Aorta (tissue), 5 donors: ENCODE results near the gene PRDM7. TPM values are rescaled to one million over a fixed set of nuclear protein-coding genes. Genes with fewer than 3 reads are reported as not detected.
A peak's percentile ranks its signal among the peaks of the same experiment; 100 is the strongest.
"Not testable (repeated sequence)": the region's sequence is repeated elsewhere in the genome, so short reads cannot be mapped to it uniquely, and the experiment has no call there.

Experiments used
- ATAC-seq: fragments of 200-7000 bp; cut with Tn5 transposase; one replicate; pipeline ENCODE4 v1.9.1; 2022; ENCODE audit warnings: moderate library complexity; ENCODE audit not compliant: low FRiP score
- DNase-seq, 2 donors: peaks; one replicate each; pipeline ENCODE4 v3.0.0-alpha.2; 2020
- H3K27ac ChIP-seq, 2 donors: one replicate each; pipeline ENCODE4 v1.5.1; 2013; ENCODE audit warnings: low read length in 2 of 2, mild to moderate bottlenecking in 2 of 2, moderate library complexity in 2 of 2, control low read depth in 1 of 2, inconsistent platforms in 1 of 2, low read depth in 1 of 2
- H3K27me3 ChIP-seq, 2 donors: one replicate each; pipeline ENCODE4 v1.6.1; 2013; ENCODE audit warnings: control low read depth in 1 of 2, low read length in 1 of 2, mild to moderate bottlenecking in 1 of 2, moderate library complexity in 1 of 2; ENCODE audit not compliant: insufficient read depth in 2 of 2, control insufficient read depth in 1 of 2
- H3K36me3 ChIP-seq, 2 donors: one replicate each; pipeline ENCODE4 v1.6.1; 2013; ENCODE audit warnings: control low read depth in 1 of 2, low read length in 1 of 2, mild to moderate bottlenecking in 1 of 2; ENCODE audit not compliant: insufficient read depth in 2 of 2, control insufficient read depth in 1 of 2
- H3K4me1 ChIP-seq, 2 donors: one replicate each; pipeline ENCODE4 v1.6.1; 2013; ENCODE audit warnings: low read length in 2 of 2, control low read depth in 1 of 2, mild to moderate bottlenecking in 1 of 2, moderate library complexity in 1 of 2; ENCODE audit not compliant: insufficient read depth in 2 of 2, control insufficient read depth in 1 of 2
- H3K4me3 ChIP-seq, 2 donors: one replicate each; pipeline ENCODE4 v1.5.1; 2013; ENCODE audit warnings: low read length in 2 of 2, control low read depth in 1 of 2, mild to moderate bottlenecking in 1 of 2
- H3K9me3 ChIP-seq: one replicate; pipeline ENCODE4 v1.6.1; 2013; ENCODE audit warnings: mild to moderate bottlenecking, low read length; ENCODE audit not compliant: control insufficient read depth
- WGBS, 2 donors: extraction: QIAGEN DNeasy Blood & Tissue Kit; methylation state at CpG; one replicate each; pipeline ENCODE4 v1.1.7; 2013; 5-methylcytosine and 5-hydroxymethylcytosine counted together
- intact Hi-C, 2 donors: fragments of 100-400 bp; cut with DNase I; formaldehyde crosslinking; loops; one replicate each; pipeline versions ENCODE4 v1.14.2 to v1.15.0; 2022
- polyA plus RNA-seq, 2 donors: library from polyadenylated mRNA; stranded (reverse); fragments of 200-250 nt; gene quantifications; one replicate each; pipeline ENCODE4 v1.2.3, GENCODE V29; 2013
- total RNA-seq, 2 donors: library from RNA; stranded (reverse); fragmentation: NEBNext Ultra II Directional; extraction: Animal tissue kit (Norgen Biotek cat#: 25700); gene quantifications; one replicate each; pipeline ENCODE4 v1.2.1, GENCODE V29; 2021
- donor health status: healthy with polysubstance abuse.
- donor health status: Bipolar disorder and iron deficiency.
- donor health status: DM: no; HTN: no; CAD: no.
- donor health status: DM: no; HTN: no; CAD: no.
- donor health status: DM: yes; HTN: yes; CAD: no.

The PRDM7 gene
- total and polyA plus RNA-seq, 4 donors = not detected

GRCh38 chr16:90100229-90100628 lies 23.1 kb upstream of the PRDM7 start:
- H3K4me1 ChIP-seq, H3K36me3 ChIP-seq, intact Hi-C loops, H3K4me3 ChIP-seq, H3K27me3 ChIP-seq, H3K9me3 ChIP-seq, H3K27ac ChIP-seq, ATAC-seq, DNase-seq: not testable (repeated sequence)
- 69 to 72% methylated on average over 4 of the region's 5 CpGs for WGBS, 2 donors

GRCh38 chr16:90098936-90099335 lies 21.8 kb upstream of the PRDM7 start:
- H3K4me1 ChIP-seq, H3K9me3 ChIP-seq, intact Hi-C loops, H3K36me3 ChIP-seq, H3K27me3 ChIP-seq, DNase-seq, H3K27ac ChIP-seq, H3K4me3 ChIP-seq: not testable (repeated sequence)
- 78 to 79% methylated on average over 3 of the region's 5 CpGs for WGBS, 2 donors
- ATAC-seq = peak; percentile 12

- WGBS, 2 donors = 69 to 75% methylated on average over 9 of the region's 9 CpGs
- intact Hi-C loops, H3K9me3 ChIP-seq, H3K27ac ChIP-seq, H3K27me3 ChIP-seq, H3K4me3 ChIP-seq, ATAC-seq, H3K4me1 ChIP-seq, H3K36me3 ChIP-seq, DNase-seq: not testable (repeated sequence)
Measured at GRCh38 chr16:90097010-90097684, 20.0 kb upstream of the PRDM7 start.

- H3K36me3 ChIP-seq, DNase-seq, H3K4me1 ChIP-seq, intact Hi-C loops, H3K9me3 ChIP-seq, H3K4me3 ChIP-seq, H3K27ac ChIP-seq, H3K27me3 ChIP-seq, ATAC-seq: not testable (repeated sequence)
- WGBS, 2 donors = 88 to 92% methylated on average over 21 to 22 of the region's 22 CpGs
Measured at GRCh38 chr16:90094791-90095190, 17.7 kb upstream of the PRDM7 start.

GRCh38 chr16:90094296-90094695 lies 17.2 kb upstream of the PRDM7 start:
- intact Hi-C loops, H3K36me3 ChIP-seq, H3K4me3 ChIP-seq, H3K9me3 ChIP-seq, H3K27me3 ChIP-seq, H3K4me1 ChIP-seq, DNase-seq, ATAC-seq, H3K27ac ChIP-seq: not testable (repeated sequence)
- 89 to 95% methylated on average over 18 to 35 of the region's 35 CpGs for WGBS, 2 donors

GRCh38 chr16:90093799-90094198 lies 16.7 kb upstream of the PRDM7 start:
- DNase-seq, H3K9me3 ChIP-seq, intact Hi-C loops, H3K27ac ChIP-seq, ATAC-seq, H3K36me3 ChIP-seq, H3K4me3 ChIP-seq, H3K4me1 ChIP-seq, H3K27me3 ChIP-seq: not testable (repeated sequence)
- 90 to 93% methylated on average over 24 to 30 of the region's 30 CpGs for WGBS, 2 donors

- H3K9me3 ChIP-seq, H3K4me3 ChIP-seq, intact Hi-C loops, DNase-seq, ATAC-seq, H3K36me3 ChIP-seq, H3K4me1 ChIP-seq, H3K27me3 ChIP-seq, H3K27ac ChIP-seq: not testable (repeated sequence)
- 54 to 59% methylated on average over 4 of the region's 4 CpGs for WGBS, 2 donors
Measured at GRCh38 chr16:90092781-90093180, 15.7 kb upstream of the PRDM7 start.

GRCh38 chr16:90084215-90084950 lies 7.3 kb upstream of the PRDM7 start:
- peaks cover 1% of the 10 kb centered on the region for H3K9me3 ChIP-seq
- DNase-seq (no peak), ATAC-seq (no peak)
- H3K27me3 ChIP-seq = no peaks in the 10 kb centered on the region
- H3K4me1 ChIP-seq = no peaks in the 10 kb centered on the region
- no peak overlapping the region for H3K4me3 ChIP-seq
- no peak overlapping the region for H3K27ac ChIP-seq
- H3K36me3 ChIP-seq = no peaks in the 10 kb centered on the region
- intact Hi-C loops = no loop called here
- 77 to 85% methylated on average over 4 of the region's 4 CpGs for WGBS, 2 donors

- no peak overlapping the region for H3K27ac ChIP-seq
- ATAC-seq (no peak), DNase-seq (no peak)
- H3K9me3 ChIP-seq = peaks cover 1% of the 10 kb centered on the region
- no peak overlapping the region for H3K4me3 ChIP-seq
- no peaks in the 10 kb centered on the region for H3K36me3 ChIP-seq
- no peaks in the 10 kb centered on the region for H3K27me3 ChIP-seq
- 96% methylated on average over 8 of the region's 8 CpGs for WGBS, 2 donors
- no peaks in the 10 kb centered on the region for H3K4me1 ChIP-seq
- intact Hi-C loops = no loop called here
Measured at GRCh38 chr16:90083139-90083538, 6.0 kb upstream of the PRDM7 start.
